Ovary (tissue), 3 donors: ENCODE data around the gene PXN.

ENCODE experiments used
- CTCF ChIP-seq, 3 donors: fragments of 450-650 bp in 2 of 3; fragments of 200-600 bp in 1 of 3; IDR thresholded peaks; one replicate each; pipeline versions ENCODE4 v1.5.1 to v1.8.0; 2016 to 2022; ENCODE audit warnings: antibody characterized with exemption in 3 of 3, mild to moderate bottlenecking in 1 of 3
- POLR2A ChIP-seq: fragments of 450-650 bp; IDR thresholded peaks from one replicate; pipeline ENCODE4 v1.6.1; 2017; ENCODE audit warnings: antibody characterized with exemption, mild to moderate bottlenecking, moderate library complexity
- donor health status: DM: no; HTN: no; CAD: no.

GRCh38 chr12:120222288-120222832 is 43.2 kb downstream of the PXN start:
- TF ChIP-seq POLR2A = no peak
- no peak for TF ChIP-seq CTCF (IDR thresholded peaks at IDR 0.05)
